GM23338 (cell line): Measurements from ENCODE around the gene ABCA4. TPM values are rescaled to one million over a fixed set of nuclear protein-coding genes. Genes with fewer than 3 reads are reported as not detected.

ENCODE experiments used
- ATAC-seq: fragments of 200-7000 bp; cut with Tn5 transposase; 3 replicates; pipeline ENCODE4 v1.9.1; 2020
- DNase-seq: peaks from one replicate; pipeline ENCODE4 v3.0.0-alpha.2; 2015; ENCODE audit warnings: low spot score
- H2AFZ ChIP-seq: fragments of 200-600 bp; sonication (generic); 2 replicates; pipeline ENCODE4 v1.8.0; 2016; ENCODE audit warnings: antibody characterized with exemption, mild to moderate bottlenecking, moderate library complexity
- H3F3A ChIP-seq: fragments of 200-600 bp; sonication (generic); replicated peaks from 2 replicates; pipeline ENCODE4 v1.8.0; 2017; ENCODE audit warnings: antibody characterized with exemption, mixed run types, low read depth
- H3K27ac ChIP-seq: fragments of 200-600 bp; sonication (generic); 2 replicates; pipeline ENCODE4 v1.6.1; 2016; ENCODE audit warnings: low read depth
- H3K27me3 ChIP-seq: fragments of 200-600 bp; sonication (generic); 2 replicates; pipeline ENCODE4 v1.8.0; 2016; ENCODE audit warnings: mild to moderate bottlenecking, mixed run types, moderate library complexity; ENCODE audit not compliant: insufficient read depth
- H3K36me3 ChIP-seq: fragments of 200-600 bp; sonication (generic); 2 replicates; pipeline ENCODE4 v1.8.0; 2016; ENCODE audit warnings: mild to moderate bottlenecking; ENCODE audit not compliant: insufficient read depth
- H3K4me1 ChIP-seq: fragments of 200-600 bp; sonication (generic); 2 replicates; pipeline ENCODE4 v1.8.0; 2016; ENCODE audit warnings: mild to moderate bottlenecking, moderate library complexity; ENCODE audit not compliant: insufficient read depth
- H3K4me2 ChIP-seq: fragments of 200-600 bp; sonication (generic); 2 replicates; pipeline ENCODE4 v1.7.1; 2017; ENCODE audit warnings: mixed run types
- H3K4me3 ChIP-seq: fragments of 200-600 bp; sonication (generic); 2 replicates; pipeline ENCODE4 v1.6.1; 2016; ENCODE audit warnings: mixed run types
- H3K79me2 ChIP-seq: fragments of 200-600 bp; sonication (generic); replicated peaks from 2 replicates; pipeline ENCODE4 v1.8.0; 2017; ENCODE audit warnings: mild to moderate bottlenecking; ENCODE audit not compliant: insufficient read depth
- H3K9me2 ChIP-seq: fragments of 200-600 bp; sonication (generic); 2 replicates; pipeline ENCODE4 v1.8.0; 2017; ENCODE audit not compliant: insufficient read depth
- H4K20me1 ChIP-seq: fragments of 200-600 bp; sonication (generic); replicated peaks from 2 replicates; pipeline ENCODE4 v1.8.0; 2017; ENCODE audit warnings: mild to moderate bottlenecking; ENCODE audit not compliant: insufficient read depth
- H3K27ac Mint-ChIP-seq: 2 replicates; pipeline ENCODE4 v1.8.0; 2020; ENCODE audit warnings: inconsistent platforms, mild to moderate bottlenecking, moderate library complexity, mixed read lengths
- H3K27me3 Mint-ChIP-seq: 3 replicates; pipeline ENCODE4 v1.8.0; 2022; ENCODE audit warnings: low read depth, mild to moderate bottlenecking, moderate library complexity, mixed read lengths, inconsistent platforms; ENCODE audit not compliant: insufficient read depth, poor library complexity
- H3K36me3 Mint-ChIP-seq: 3 replicates; pipeline ENCODE4 v1.8.0; 2021; ENCODE audit warnings: low read depth, mild to moderate bottlenecking, inconsistent platforms, moderate library complexity, mixed read lengths
- H3K4me1 Mint-ChIP-seq: 3 replicates; pipeline ENCODE4 v1.8.0; 2020; ENCODE audit warnings: mild to moderate bottlenecking, inconsistent platforms, mixed read lengths
- H3K4me3 Mint-ChIP-seq: 3 replicates; pipeline ENCODE4 v1.8.0; 2021; ENCODE audit warnings: moderate library complexity, mild to moderate bottlenecking, inconsistent platforms, mixed read lengths
- H3K9me3 Mint-ChIP-seq: 3 replicates; pipeline ENCODE4 v1.8.0; 2020; ENCODE audit warnings: moderate library complexity, mild to moderate bottlenecking, inconsistent platforms, mixed read lengths
- CREB1 ChIP-seq: fragments of 250-450 bp; sonication (Bioruptor Pico); IDR thresholded peaks from 2 replicates; pipeline ENCODE4 v1.5.0; 2020; ENCODE audit warnings: low read depth, mild to moderate bottlenecking, moderate library complexity
- CTCF ChIP-seq, 2 experiments: fragments of 200-600 bp in 1 of 2; sonication (generic) in 1 of 2; conservative IDR thresholded peaks; 2 replicates each; pipeline versions ENCODE4 v1.5.1 to v1.6.1; 2016 to 2017; ENCODE audit warnings: antibody characterized with exemption in 2 of 2, low read depth in 2 of 2, mild to moderate bottlenecking in 2 of 2, moderate library complexity in 1 of 2
- ETS1 ChIP-seq: IDR thresholded peaks from 2 replicates; pipeline ENCODE4 v1.6.1; 2016; ENCODE audit warnings: antibody characterized with exemption
- EZH2 ChIP-seq: fragments of 200-600 bp; sonication (generic); IDR thresholded peaks from one replicate; pipeline ENCODE4 v1.8.0; 2017; ENCODE audit warnings: antibody characterized with exemption, mild to moderate bottlenecking, low read depth; ENCODE audit not compliant: unreplicated experiment
- EZH2phosphoT487 ChIP-seq: fragments of 200-600 bp; sonication (generic); IDR thresholded peaks from one replicate; pipeline ENCODE4 v1.8.1; 2018; ENCODE audit warnings: antibody characterized with exemption; ENCODE audit not compliant: unreplicated experiment
- JUNB ChIP-seq: IDR thresholded peaks from one replicate; pipeline ENCODE4 v1.6.1; 2016; ENCODE audit warnings: antibody characterized with exemption; ENCODE audit not compliant: unreplicated experiment
- NANOG ChIP-seq: IDR thresholded peaks from 2 replicates; pipeline ENCODE4 v1.6.1; 2016; ENCODE audit warnings: antibody characterized with exemption, borderline replicate concordance
- POLR2AphosphoS5 ChIP-seq: IDR thresholded peaks from 2 replicates; pipeline ENCODE4 v1.6.1; 2016; ENCODE audit warnings: antibody characterized with exemption, low read depth
- REST ChIP-seq: IDR thresholded peaks from one replicate; pipeline ENCODE4 v1.6.1; 2018; ENCODE audit warnings: antibody characterized with exemption; ENCODE audit not compliant: unreplicated experiment
- STAT1 ChIP-seq: IDR thresholded peaks from one replicate; pipeline ENCODE4 v1.6.1; 2016; ENCODE audit warnings: antibody characterized with exemption; ENCODE audit not compliant: unreplicated experiment
- ZNF114 ChIP-seq: fragments of 250-450 bp; sonication (Bioruptor Pico); IDR thresholded peaks from 2 replicates; pipeline ENCODE4 v1.5.0; 2020; ENCODE audit warnings: mild to moderate bottlenecking, moderate library complexity
- polyA plus RNA-seq: library from polyadenylated mRNA; unstranded; fragments of >200 nt; fragmentation: Nextera tagmentation; extraction: Ambion mirVana; gene quantifications from 2 replicates; pipeline ENCODE4 v1.2.1, GENCODE V29; 2016
- total RNA-seq: library from RNA; depleted of rRNA; stranded (reverse); fragments of >200 nt; shearing (Covaris generic); gene quantifications from 2 replicates; pipeline ENCODE4 v1.2.3, GENCODE V29; 2014

ABCA4 gene
- total and polyA plus RNA-seq, 2 experiments from 2014 or later = not detected

GRCh38 chr1:94084085-94084484 is 36.9 kb downstream of the ABCA4 start:
- Mint-ChIP-seq H3K4me3 (no peak overlapping the region), H3K4me1 (peaks cover 4% of the 10 kb centered on the region; the same call in 2 of the 3 replicates), H3K27me3 (no peaks in the 10 kb centered on the region), H3K36me3 (no peaks in the 10 kb centered on the region), H3K9me3 (no peaks in the 10 kb centered on the region), H3K27ac (no peak overlapping the region)
- H3F3A ChIP-seq = no peaks in the 10 kb centered on the region
- H3K9me2 ChIP-seq = no peaks in the 10 kb centered on the region; the same call in 1 of the 2 replicates
- ATAC-seq (no peak), DNase-seq (no peak)
- H3K4me2 ChIP-seq = no peak overlapping the region
- no peaks in the 10 kb centered on the region for H4K20me1 ChIP-seq
- peaks cover 3% of the 10 kb centered on the region; the same call in 1 of the 2 replicates for H3K4me1 ChIP-seq
- H3K27ac ChIP-seq = no peak overlapping the region
- no peak for TF ChIP-seq POLR2AphosphoS5
- no peaks in the 10 kb centered on the region for H3K36me3 ChIP-seq
- no peaks in the 10 kb centered on the region for H3K79me2 ChIP-seq
- no peak overlapping the region for H3K4me3 ChIP-seq
- peak overlapping the region; percentile 78; the same call in 1 of the 2 replicates for H2AFZ ChIP-seq
- no peaks in the 10 kb centered on the region for H3K27me3 ChIP-seq

- Histone ChIP-seq H3F3A (no peaks in the 10 kb centered on the region), H3K27ac (no peak overlapping the region), H3K4me3 (no peak overlapping the region), H3K79me2 (no peaks in the 10 kb centered on the region), H3K4me2 (no peak overlapping the region), H2AFZ (peak overlapping the region; percentile 78; the same call in 1 of the 2 replicates), H3K4me1 (peaks cover 7% of the 10 kb centered on the region; the same call in 1 of the 2 replicates), H4K20me1 (no peaks in the 10 kb centered on the region), H3K27me3 (no peaks in the 10 kb centered on the region), H3K9me2 (no peaks in the 10 kb centered on the region; the same call in 1 of the 2 replicates), H3K36me3 (no peaks in the 10 kb centered on the region)
- Mint-ChIP-seq H3K27me3 (no peaks in the 10 kb centered on the region), H3K36me3 (no peaks in the 10 kb centered on the region), H3K4me1 (peaks cover 6% of the 10 kb centered on the region; the same call in 2 of the 3 replicates), H3K4me3 (no peak overlapping the region), H3K27ac (no peak overlapping the region), H3K9me3 (no peaks in the 10 kb centered on the region)
- DNase-seq (no peak), ATAC-seq (no peak)
- no peak for TF ChIP-seq REST
- TF ChIP-seq EZH2phosphoT487 = no peak
- no peak for TF ChIP-seq JUNB
- TF ChIP-seq CREB1 (CRISPR knock-in tag) = no peak
- TF ChIP-seq NANOG = no peak
- no peak for TF ChIP-seq ETS1
- no peak for TF ChIP-seq EZH2
- no peak for TF ChIP-seq POLR2AphosphoS5
- TF ChIP-seq ZNF114 (CRISPR knock-in tag) = no peak
- TF ChIP-seq STAT1 = no peak
- TF ChIP-seq CTCF (conservative IDR thresholded peaks at IDR 0.05; ENCODE audit: low read depth in 2 of 2) = no peak
Measured at GRCh38 chr1:94083681-94084080, 37.3 kb downstream of the ABCA4 start.
